HepG2 (cell line): ENCODE results near the gene PALM. TPM values are rescaled to one million over a fixed set of nuclear protein-coding genes. Genes with fewer than 3 reads are reported as not detected.

Source experiments
- AHR ChIP-seq: IDR thresholded peaks from 2 replicates; pipeline ENCODE4 v1.6.1; 2018; ENCODE audit warnings: missing genetic modification reagents, missing compliant biosample characterization
- ESRRA ChIP-seq: sonication (generic); formaldehyde crosslinking; IDR thresholded peaks from 2 replicates; pipeline ENCODE4 v1.5.1; 2020; ENCODE audit warnings: mild to moderate bottlenecking, low read depth, missing genetic modification reagents
- GABPA ChIP-seq, 2 experiments: IDR thresholded peaks; 2 replicates each; pipeline ENCODE4 v1.6.1; 2011 to 2016; ENCODE audit warnings: low read depth in 2 of 2, low read length in 1 of 2, missing biosample characterization in 1 of 2, missing genetic modification characterization in 1 of 2
- GABPB1 ChIP-seq: IDR thresholded peaks from 2 replicates; pipeline ENCODE4 v1.6.1; 2016; ENCODE audit warnings: mild to moderate bottlenecking, missing genetic modification reagents, moderate library complexity, missing compliant biosample characterization
- GATA4 ChIP-seq: sonication (generic); IDR thresholded peaks from 2 replicates; pipeline ENCODE4 v1.6.1; 2016; ENCODE audit warnings: antibody characterized with exemption, low read depth, borderline replicate concordance
- HOXA9 ChIP-seq: sonication (generic); formaldehyde crosslinking; IDR thresholded peaks from 2 replicates; pipeline ENCODE4 v1.8.1; 2022; ENCODE audit warnings: missing genetic modification reagents, mild to moderate bottlenecking, moderate library complexity, borderline replicate concordance
- KLF13 ChIP-seq: sonication (generic); formaldehyde crosslinking; IDR thresholded peaks from 2 replicates; pipeline ENCODE4 v1.4.0; 2020; ENCODE audit warnings: mild to moderate bottlenecking, missing genetic modification reagents
- KLF16 ChIP-seq, 2 experiments: sonication (generic) in 1 of 2; formaldehyde crosslinking in 1 of 2; IDR thresholded peaks; 2 replicates each; pipeline versions ENCODE4 v1.6.1 to v1.8.0; 2016 to 2023; ENCODE audit warnings: missing genetic modification reagents in 2 of 2, missing compliant biosample characterization in 1 of 2
- MLLT10 ChIP-seq: sonication (generic); formaldehyde crosslinking; IDR thresholded peaks from 2 replicates; pipeline ENCODE4 v1.4.0; 2020; ENCODE audit warnings: missing genetic modification reagents
- NFATC3 ChIP-seq: sonication (generic); formaldehyde crosslinking; IDR thresholded peaks from 2 replicates; pipeline ENCODE4 v1.5.1; 2020; ENCODE audit warnings: mild to moderate bottlenecking, missing genetic modification reagents
- PLRG1 ChIP-seq: fragments of 450-650 bp; conservative IDR thresholded peaks from 2 replicates; pipeline ENCODE4 v1.6.1; 2016
- PTBP1 ChIP-seq: fragments of 200-400 bp; formaldehyde crosslinking; IDR thresholded peaks from 2 replicates; pipeline ENCODE4 v1.6.1; 2018; ENCODE audit warnings: low read length, low read depth; ENCODE audit not compliant: poor library complexity, severe bottlenecking
- RORA ChIP-seq: sonication (generic); formaldehyde crosslinking; IDR thresholded peaks from 2 replicates; pipeline ENCODE4 v1.5.0; 2020; ENCODE audit warnings: mild to moderate bottlenecking, missing genetic modification reagents, moderate library complexity
- RXRA ChIP-seq: sonication (generic); formaldehyde crosslinking; IDR thresholded peaks from 2 replicates; pipeline ENCODE4 v1.5.1; 2020; ENCODE audit warnings: missing genetic modification reagents
- SOX13 ChIP-seq, 3 experiments: fragments of 450-650 bp in 1 of 3; sonication (generic) in 1 of 3; formaldehyde crosslinking in 1 of 3; IDR thresholded peaks in 2 of 3; conservative IDR thresholded peaks in 1 of 3; 2 replicates each; pipeline versions ENCODE4 v1.5.0 to v1.6.1; 2016 to 2020; ENCODE audit warnings: antibody characterized with exemption in 1 of 3, mild to moderate bottlenecking in 1 of 3, missing compliant biosample characterization in 1 of 3, missing genetic modification reagents in 1 of 3, moderate library complexity in 1 of 3
- SPEN ChIP-seq: sonication (generic); formaldehyde crosslinking; IDR thresholded peaks from 2 replicates; pipeline ENCODE4 v1.5.1; 2020; ENCODE audit warnings: low read depth, mild to moderate bottlenecking, missing genetic modification reagents
- STAG1 ChIP-seq: sonication (generic); formaldehyde crosslinking; IDR thresholded peaks from 2 replicates; pipeline ENCODE4 v1.4.0; 2020; ENCODE audit warnings: missing genetic modification reagents
- TERF1 ChIP-seq: sonication (generic); formaldehyde crosslinking; IDR thresholded peaks from 2 replicates; pipeline ENCODE4 v1.8.0; 2022; ENCODE audit warnings: mild to moderate bottlenecking, missing genetic modification reagents, moderate library complexity
- TFE3 ChIP-seq: IDR thresholded peaks from 2 replicates; pipeline ENCODE4 v1.6.1; 2016
- ZBTB3 ChIP-seq: sonication (generic); formaldehyde crosslinking; IDR thresholded peaks from 2 replicates; pipeline ENCODE4 v1.4.0; 2020; ENCODE audit warnings: low read depth, mild to moderate bottlenecking, moderate library complexity, missing genetic modification reagents, borderline replicate concordance
- ZEB1 ChIP-seq: IDR thresholded peaks from 2 replicates; pipeline ENCODE4 v1.6.1; 2012; ENCODE audit warnings: mild to moderate bottlenecking, low read depth, inconsistent platforms; ENCODE audit not compliant: insufficient replicate concordance
- ZFY ChIP-seq: sonication (generic); formaldehyde crosslinking; IDR thresholded peaks from 2 replicates; pipeline ENCODE4 v1.4.0; 2020; ENCODE audit warnings: missing genetic modification reagents
- ZNF430 ChIP-seq: sonication (generic); formaldehyde crosslinking; IDR thresholded peaks from 2 replicates; pipeline ENCODE4 v1.9.0; 2021; ENCODE audit warnings: mild to moderate bottlenecking, missing genetic modification reagents
- ZNF574 ChIP-seq: sonication (generic); formaldehyde crosslinking; IDR thresholded peaks from 2 replicates; pipeline ENCODE4 v1.4.0; 2020; ENCODE audit warnings: missing genetic modification reagents
- ZNF720 ChIP-seq: sonication (generic); formaldehyde crosslinking; IDR thresholded peaks from 2 replicates; pipeline ENCODE4 v1.4.0; 2020; ENCODE audit warnings: missing genetic modification reagents
- polyA plus RNA-seq, 8 experiments: library from polyadenylated mRNA; depleted of rRNA in 3 of 8; stranded (reverse) in 7 of 8; unstranded in 1 of 8; fragments of >200 nt; fragmentation: Illumina TruSeq in 4 of 8; extraction: Trizol in 4 of 8; gene quantifications; 2 replicates each; pipeline versions ENCODE4 v1.2.1 to v1.2.3, GENCODE V29; 2011 to 2016; ENCODE audit warnings: low read depth in 4 of 8, missing spikeins in 1 of 8, mixed read lengths in 1 of 8; ENCODE audit not compliant: insufficient read depth in 1 of 8
- total RNA-seq, 5 experiments: library from RNA; depleted of rRNA; stranded (reverse); fragments of >200 nt; fragmentation: Illumina TruSeq; extraction: Trizol; gene quantifications; 2 replicates each; pipeline ENCODE4 v1.2.3, GENCODE V29; 2016; ENCODE audit warnings: low read depth in 1 of 5

Gene PALM
- total and polyA plus RNA-seq, 2 of the 13 experiments (the other 11 are each of a cell fraction or from before 2014, with no cell fraction given): 4.0 to 9.7 TPM

GRCh38 chr19:662207-662961 is 46.4 kb upstream of the PALM start (continued):
- TF ChIP-seq RORA (CRISPR knock-in tag) (no peak), RXRA (CRISPR knock-in tag) (no peak), ZNF574 (CRISPR knock-in tag) (peak; percentile 6; the same call in 1 of the 2 replicates), STAG1 (no peak), ZNF430 (CRISPR knock-in tag) (0 out of 2 replicates have a peak, but pooled peaks have one; percentile 16), PLRG1 (no peak), NFATC3 (CRISPR knock-in tag) (no peak), TERF1 (CRISPR knock-in tag) (no peak), HOXA9 (CRISPR knock-in tag) (no peak; the same call in 1 of the 2 replicates), KLF13 (CRISPR knock-in tag) (no peak), AHR (CRISPR knock-in tag) (peak; percentile 36; the same call in 1 of the 2 replicates), ZEB1 (no peak), PTBP1 (no peak), KLF16 (CRISPR knock-in tag; IDR thresholded peaks at IDR 0.05) (no peak), GABPA (IDR thresholded peaks at IDR 0.05; ENCODE audit: low read depth, low read length) (no peak), GABPA (CRISPR knock-in tag; IDR thresholded peaks at IDR 0.05; ENCODE audit: low read depth) (peak; percentile 63), ZFY (no peak), TFE3 (CRISPR knock-in tag) (no peak), SOX13 (IDR thresholded peaks at IDR 0.05) (no peak), SOX13 (CRISPR knock-in tag; conservative IDR thresholded peaks at IDR 0.05 in 1 of 2, IDR thresholded peaks at IDR 0.05 in 1 of 2) (no peak), MLLT10 (CRISPR knock-in tag) (no peak), SPEN (CRISPR knock-in tag) (no peak; the same call in 1 of the 2 replicates), ZNF720 (no peak), ESRRA (CRISPR knock-in tag) (no peak), GABPB1 (CRISPR knock-in tag) (peak; percentile 69), ZBTB3 (CRISPR knock-in tag) (no peak), GATA4 (no peak)
